ENCODE results near the gene ZBTB17.

Gene ZBTB17

DNA sequence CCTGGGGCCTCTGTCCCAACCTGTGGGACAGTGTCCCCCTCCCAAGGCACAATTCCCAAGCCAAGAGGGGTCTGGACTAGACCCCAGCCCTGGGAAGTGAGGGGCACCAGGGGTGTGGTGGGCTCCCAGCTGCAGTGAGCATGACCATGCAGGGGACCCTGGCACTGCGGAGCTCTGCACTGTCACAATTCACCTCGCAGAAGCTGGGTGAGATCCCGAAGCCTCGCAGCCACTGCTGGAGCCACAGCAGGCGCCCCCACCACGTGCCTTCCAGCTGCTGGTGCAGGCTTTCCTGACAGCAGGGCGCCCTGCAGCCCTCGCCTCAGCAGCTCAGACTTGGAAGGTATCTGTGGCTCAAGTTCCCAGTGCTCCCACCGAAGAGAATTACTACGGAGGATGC, 18.2 kb upstream of the ZBTB17 start:
- H3K27me3 ChIP-seq (ENCODE audit: control insufficient read depth, insufficient read depth, low read length) = no peaks in the 10 kb centered on the region
- no peak overlapping the region for H3K27ac ChIP-seq
- no peaks in the 10 kb centered on the region for H3K9me3 ChIP-seq (ENCODE audit: control insufficient read depth, low read length)
- no peaks in the 10 kb centered on the region for H3K36me3 ChIP-seq (ENCODE audit: control insufficient read depth, insufficient read depth, low read length)
- TF ChIP-seq, protein P1, sequence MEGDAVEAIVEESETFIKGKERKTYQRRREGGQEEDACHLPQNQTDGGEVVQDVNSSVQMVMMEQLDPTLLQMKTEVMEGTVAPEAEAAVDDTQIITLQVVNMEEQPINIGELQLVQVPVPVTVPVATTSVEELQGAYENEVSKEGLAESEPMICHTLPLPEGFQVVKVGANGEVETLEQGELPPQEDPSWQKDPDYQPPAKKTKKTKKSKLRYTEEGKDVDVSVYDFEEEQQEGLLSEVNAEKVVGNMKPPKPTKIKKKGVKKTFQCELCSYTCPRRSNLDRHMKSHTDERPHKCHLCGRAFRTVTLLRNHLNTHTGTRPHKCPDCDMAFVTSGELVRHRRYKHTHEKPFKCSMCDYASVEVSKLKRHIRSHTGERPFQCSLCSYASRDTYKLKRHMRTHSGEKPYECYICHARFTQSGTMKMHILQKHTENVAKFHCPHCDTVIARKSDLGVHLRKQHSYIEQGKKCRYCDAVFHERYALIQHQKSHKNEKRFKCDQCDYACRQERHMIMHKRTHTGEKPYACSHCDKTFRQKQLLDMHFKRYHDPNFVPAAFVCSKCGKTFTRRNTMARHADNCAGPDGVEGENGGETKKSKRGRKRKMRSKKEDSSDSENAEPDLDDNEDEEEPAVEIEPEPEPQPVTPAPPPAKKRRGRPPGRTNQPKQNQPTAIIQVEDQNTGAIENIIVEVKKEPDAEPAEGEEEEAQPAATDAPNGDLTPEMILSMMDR (IDR thresholded peaks at IDR 0.05) = no peak
- no peak overlapping the region for H3K4me2 ChIP-seq (ENCODE audit: low read length)
- no peaks in the 10 kb centered on the region for H3K4me1 ChIP-seq
- H3K79me2 ChIP-seq = no peaks in the 10 kb centered on the region
- H3K4me3 ChIP-seq (ENCODE audit: low read depth, low read length) = no peak overlapping the region
- no peak overlapping the region for H2AFZ ChIP-seq
- no peak overlapping the region for H3K9ac ChIP-seq

DNA sequence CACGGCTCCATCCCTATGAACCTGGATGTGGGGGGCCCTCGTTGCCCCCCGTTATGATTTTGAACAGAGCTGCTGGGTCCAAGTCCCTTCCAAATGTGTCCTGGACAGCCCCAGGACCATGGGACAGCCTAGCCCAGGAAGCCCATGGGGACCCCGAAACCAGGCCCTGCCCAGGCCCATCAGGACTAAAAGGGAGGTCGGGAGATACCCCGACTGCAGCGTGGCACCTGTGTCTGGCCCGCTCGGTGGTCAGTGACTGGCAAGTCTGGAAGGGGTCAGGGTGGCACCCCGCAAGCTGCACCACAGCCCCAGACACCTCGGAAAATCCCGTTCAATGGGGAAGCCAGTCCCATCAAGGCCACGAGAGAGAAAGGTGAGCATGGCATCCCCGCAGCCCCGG, 17.8 kb upstream of the ZBTB17 start:
- Histone ChIP-seq H3K4me1 (no peaks in the 10 kb centered on the region), H2AFZ (no peak overlapping the region), H3K9ac (no peak overlapping the region), H3K36me3 (ENCODE audit: control insufficient read depth, insufficient read depth, low read length) (no peaks in the 10 kb centered on the region), H3K9me3 (ENCODE audit: control insufficient read depth, low read length) (no peaks in the 10 kb centered on the region), H3K4me2 (ENCODE audit: low read length) (no peak overlapping the region), H3K4me3 (ENCODE audit: low read depth, low read length) (no peak overlapping the region), H3K27ac (no peak overlapping the region), H3K27me3 (ENCODE audit: control insufficient read depth, insufficient read depth, low read length) (no peaks in the 10 kb centered on the region), H3K79me2 (no peaks in the 10 kb centered on the region)
- TF ChIP-seq, protein P1 (IDR thresholded peaks at IDR 0.05) = no peak

DNA sequence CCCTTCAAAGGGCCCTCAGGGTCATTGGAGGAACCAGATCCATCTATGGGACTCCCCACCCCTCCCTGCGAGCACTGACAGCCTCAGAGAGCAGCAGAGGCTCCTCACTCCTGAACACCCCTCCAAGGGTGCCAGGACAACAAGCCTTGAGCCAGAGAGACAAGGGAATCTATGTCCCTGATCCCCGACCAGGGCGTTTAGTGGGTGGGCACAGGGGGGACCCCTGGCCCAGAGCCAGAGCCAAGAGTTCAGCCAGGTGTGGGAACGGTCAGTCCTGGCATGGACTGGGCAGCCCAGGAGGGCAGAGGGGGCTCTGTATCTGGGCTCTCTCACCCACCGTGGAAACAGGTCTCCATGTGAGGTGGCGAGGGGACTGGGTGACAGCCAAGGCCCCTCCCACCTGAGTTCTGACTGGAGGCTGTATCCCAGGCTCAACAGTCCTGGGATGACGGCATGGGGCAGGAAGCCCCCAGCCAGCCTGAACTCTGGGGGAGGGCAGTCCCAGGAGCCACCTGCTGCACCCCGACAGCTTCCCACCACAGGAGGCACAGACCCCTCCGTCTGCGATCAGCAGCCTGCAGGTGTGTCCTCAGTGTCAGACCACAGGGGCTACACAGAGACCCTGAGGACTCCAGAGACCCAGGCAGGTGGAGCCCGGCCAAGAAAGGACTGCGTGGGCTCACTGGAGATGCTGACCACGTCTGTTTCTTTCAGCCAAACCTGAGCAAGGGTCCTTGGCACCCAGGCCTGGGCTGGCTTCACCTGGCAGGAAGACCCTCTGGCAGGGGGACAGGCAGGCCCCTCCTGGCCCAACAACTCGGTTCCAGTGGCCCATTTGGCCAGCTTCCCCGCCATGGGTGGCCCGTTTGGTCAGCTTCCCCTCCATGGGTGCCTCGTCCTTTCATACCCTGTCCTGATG, 16.9 kb upstream of the ZBTB17 start:
- Histone ChIP-seq H3K9ac (no peak overlapping the region), H3K9me3 (ENCODE audit: control insufficient read depth, low read length) (no peaks in the 10 kb centered on the region), H3K79me2 (no peaks in the 10 kb centered on the region), H3K4me3 (ENCODE audit: low read depth, low read length) (no peak overlapping the region), H3K4me2 (ENCODE audit: low read length) (no peak overlapping the region), H3K4me1 (no peaks in the 10 kb centered on the region), H2AFZ (no peak overlapping the region), H3K27me3 (ENCODE audit: control insufficient read depth, insufficient read depth, low read length) (no peaks in the 10 kb centered on the region), H3K36me3 (ENCODE audit: control insufficient read depth, insufficient read depth, low read length) (no peaks in the 10 kb centered on the region), H3K27ac (no peak overlapping the region)
- TF ChIP-seq, protein P1 (IDR thresholded peaks at IDR 0.05) = no peak

DNA sequence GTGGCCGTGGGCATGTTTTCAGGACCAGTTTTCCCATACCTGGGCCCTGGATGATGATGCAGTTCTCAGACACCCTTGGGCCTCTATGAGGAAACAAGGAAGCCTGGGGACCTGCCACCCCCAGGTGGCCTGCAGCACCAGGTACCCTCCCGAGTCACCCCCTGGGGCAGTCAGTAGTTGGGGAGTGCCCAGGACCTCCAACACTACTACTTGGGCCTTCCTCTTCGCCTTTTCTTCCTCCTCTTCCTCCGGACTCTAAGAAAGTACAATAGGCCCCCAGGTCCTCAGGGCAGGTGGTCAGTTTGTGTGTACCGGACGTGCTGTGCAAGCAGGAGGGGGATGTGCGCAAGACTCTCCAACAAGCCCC, 16.3 kb upstream of the ZBTB17 start:
- H3K4me2 ChIP-seq (ENCODE audit: low read length) = no peak overlapping the region
- H3K4me1 ChIP-seq = no peaks in the 10 kb centered on the region
- no peak overlapping the region for H3K4me3 ChIP-seq (ENCODE audit: low read depth, low read length)
- no peak overlapping the region for H3K27ac ChIP-seq
- no peaks in the 10 kb centered on the region for H3K36me3 ChIP-seq (ENCODE audit: control insufficient read depth, insufficient read depth, low read length)
- H3K9me3 ChIP-seq (ENCODE audit: control insufficient read depth, low read length) = no peaks in the 10 kb centered on the region
- no peaks in the 10 kb centered on the region for H3K27me3 ChIP-seq (ENCODE audit: control insufficient read depth, insufficient read depth, low read length)
- H2AFZ ChIP-seq = no peak overlapping the region
- TF ChIP-seq, protein P1 (IDR thresholded peaks at IDR 0.05) = no peak
- H3K79me2 ChIP-seq = no peaks in the 10 kb centered on the region
- H3K9ac ChIP-seq = no peak overlapping the region

Measured in parathyroid adenoma (tissue), 2 donors.